Measurements from ENCODE around the gene LEMD3. TPM values are rescaled to one million over a fixed set of nuclear protein-coding genes. Genes with fewer than 3 reads are reported as not detected.

LEMD3 gene
- total and polyA plus RNA-seq, 2 experiments from 2014 or later: 8.6 to 17.9 TPM

GRCh38 chr12:65126482-65126881 lies 42.9 kb upstream of the LEMD3 start:
- no peak overlapping the region for H3K9ac ChIP-seq
- no peaks in the 10 kb centered on the region for H3K9me2 ChIP-seq (ENCODE audit: insufficient read depth)
- no peaks in the 10 kb centered on the region for H3K4me1 ChIP-seq (ENCODE audit: insufficient read depth)
- no peaks in the 10 kb centered on the region for H4K20me1 ChIP-seq (ENCODE audit: insufficient read depth)
- no peak for DNase-seq
- WGBS, 2 experiments (ENCODE audit: low coverage in 1 of 2, low lambda C conversion rate in 2 of 2, missing lambda C conversion rate in 2 of 2): 65% methylated on average over 5 of the region's 5 CpGs
- no peak overlapping the region for H3K4me3 ChIP-seq
- no peak overlapping the region for H3K27ac ChIP-seq
- H3K9me3 ChIP-seq (ENCODE audit: low read depth): no peaks in the 10 kb centered on the region
- H3F3A ChIP-seq (ENCODE audit: insufficient read depth): no peaks in the 10 kb centered on the region
- no peak overlapping the region for H2AFZ ChIP-seq
- no peak overlapping the region for H3K4me2 ChIP-seq (ENCODE audit: unreplicated experiment)
- in situ Hi-C loops (cut with MboI): no loop called here
- H3K36me3 ChIP-seq (ENCODE audit: low read depth): no peaks in the 10 kb centered on the region
- H3K79me2 ChIP-seq (ENCODE audit: insufficient read depth): no peaks in the 10 kb centered on the region
- H3K27me3 ChIP-seq (replicated peaks; ENCODE audit: insufficient read depth): peaks cover 57% of the 10 kb centered on the region
- no peak for TF ChIP-seq EZH2phosphoT487 (IDR thresholded peaks at IDR 0.05; ENCODE audit: insufficient read depth, low read depth)
- TF ChIP-seq EZH2 (IDR thresholded peaks at IDR 0.05; ENCODE audit: insufficient read depth, poor library complexity, severe bottlenecking): no peak

DNA sequence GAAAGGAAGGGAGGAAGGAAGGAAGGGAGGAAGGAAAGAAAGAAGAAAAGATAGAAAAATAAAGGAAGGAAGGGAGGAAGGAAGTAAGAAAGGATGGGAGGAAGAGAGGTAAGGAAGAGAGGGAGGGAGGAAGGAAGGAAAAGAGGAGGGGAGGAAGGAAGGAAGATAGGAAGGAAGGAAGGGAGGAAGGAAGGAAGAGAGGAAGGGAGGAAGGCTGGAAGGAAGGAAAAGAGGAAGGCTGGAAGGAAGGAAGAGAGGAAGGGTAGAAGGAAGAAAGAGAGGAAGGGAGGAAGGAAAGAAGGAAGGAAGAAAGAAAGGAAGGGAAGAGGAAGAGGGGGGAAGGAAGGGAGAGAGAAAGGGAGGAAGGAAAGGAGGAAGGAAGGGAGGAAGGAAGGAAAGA lies 35.5 kb upstream of the LEMD3 start:
- TF ChIP-seq EZH2phosphoT487 (IDR thresholded peaks at IDR 0.05; ENCODE audit: insufficient read depth, low read depth) (no peak), EZH2 (IDR thresholded peaks at IDR 0.05; ENCODE audit: insufficient read depth, poor library complexity, severe bottlenecking) (no peak)
- no peak for DNase-seq

DNA sequence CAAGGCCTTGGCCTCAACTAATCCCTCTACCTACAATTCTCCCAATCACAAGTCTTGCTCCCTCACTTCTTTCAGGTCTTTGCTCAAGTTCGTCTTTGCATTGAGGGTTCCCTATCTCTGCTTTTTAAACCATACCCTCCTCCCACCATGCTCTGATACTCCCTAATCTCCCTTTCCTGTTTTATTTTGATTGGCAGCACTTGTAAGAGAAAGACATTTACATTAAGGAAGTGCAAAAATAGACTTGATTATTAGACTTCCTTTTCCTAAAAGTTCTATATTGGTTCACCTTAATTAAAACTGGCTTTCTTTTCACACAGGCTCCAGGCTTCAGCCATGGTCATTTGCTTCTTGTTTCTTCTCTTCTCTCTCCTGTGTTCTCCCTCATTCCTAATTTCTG lies 30.0 kb upstream of the LEMD3 start:
- no peaks in the 10 kb centered on the region for H3K79me2 ChIP-seq (ENCODE audit: insufficient read depth)
- H3K4me3 ChIP-seq: no peak overlapping the region
- no peak overlapping the region for H2AFZ ChIP-seq
- no peaks in the 10 kb centered on the region for H3K4me1 ChIP-seq (ENCODE audit: insufficient read depth)
- no peak overlapping the region for H3K27ac ChIP-seq
- H4K20me1 ChIP-seq (ENCODE audit: insufficient read depth): no peaks in the 10 kb centered on the region
- H3K9me2 ChIP-seq (ENCODE audit: insufficient read depth): no peaks in the 10 kb centered on the region
- H3K9ac ChIP-seq: no peak overlapping the region
- no peak for TF ChIP-seq EZH2phosphoT487 (IDR thresholded peaks at IDR 0.05; ENCODE audit: insufficient read depth, low read depth)
- no peak for TF ChIP-seq EZH2 (IDR thresholded peaks at IDR 0.05; ENCODE audit: insufficient read depth, poor library complexity, severe bottlenecking)
- no peaks in the 10 kb centered on the region for H3F3A ChIP-seq (ENCODE audit: insufficient read depth)
- WGBS, 2 experiments (ENCODE audit: low coverage in 1 of 2, low lambda C conversion rate in 2 of 2, missing lambda C conversion rate in 2 of 2): 64 to 88% methylated on average over 1 of the region's 1 CpG
- no peaks in the 10 kb centered on the region for H3K36me3 ChIP-seq (ENCODE audit: low read depth)
- no peak for DNase-seq
- in situ Hi-C loops (cut with MboI): no loop called here
- peaks cover 61% of the 10 kb centered on the region for H3K27me3 ChIP-seq (replicated peaks; ENCODE audit: insufficient read depth)
- no peaks in the 10 kb centered on the region for H3K9me3 ChIP-seq (ENCODE audit: low read depth)
- no peak overlapping the region for H3K4me2 ChIP-seq (ENCODE audit: unreplicated experiment)

More for the DNA sequence above, 35.5 kb upstream of the LEMD3 start:
- H3F3A ChIP-seq (ENCODE audit: insufficient read depth): no peaks in the 10 kb centered on the region
- no peaks in the 10 kb centered on the region for H4K20me1 ChIP-seq (ENCODE audit: insufficient read depth)
- in situ Hi-C loops (cut with MboI): no loop called here
- no peak overlapping the region for H3K9ac ChIP-seq
- H2AFZ ChIP-seq: no peak overlapping the region
- no peaks in the 10 kb centered on the region for H3K4me1 ChIP-seq (ENCODE audit: insufficient read depth)
- H3K4me3 ChIP-seq: no peak overlapping the region
- no peaks in the 10 kb centered on the region for H3K36me3 ChIP-seq (ENCODE audit: low read depth)
- no peaks in the 10 kb centered on the region for H3K9me3 ChIP-seq (ENCODE audit: low read depth)
- no peaks in the 10 kb centered on the region for H3K79me2 ChIP-seq (ENCODE audit: insufficient read depth)
- no peaks in the 10 kb centered on the region for H3K9me2 ChIP-seq (ENCODE audit: insufficient read depth)
- H3K27me3 ChIP-seq (replicated peaks; ENCODE audit: insufficient read depth): peaks cover 43% of the 10 kb centered on the region
- no peak overlapping the region for H3K27ac ChIP-seq
- H3K4me2 ChIP-seq (ENCODE audit: unreplicated experiment): no peak overlapping the region

GRCh38 chr12:65140738-65141137 lies 28.6 kb upstream of the LEMD3 start:
- no peak for DNase-seq
- no peaks in the 10 kb centered on the region for H4K20me1 ChIP-seq (ENCODE audit: insufficient read depth)
- TF ChIP-seq EZH2 (IDR thresholded peaks at IDR 0.05; ENCODE audit: insufficient read depth, poor library complexity, severe bottlenecking) (no peak), EZH2phosphoT487 (IDR thresholded peaks at IDR 0.05; ENCODE audit: insufficient read depth, low read depth) (no peak)
- no peak overlapping the region for H3K9ac ChIP-seq
- H3K79me2 ChIP-seq (ENCODE audit: insufficient read depth): no peaks in the 10 kb centered on the region
- H3K36me3 ChIP-seq (ENCODE audit: low read depth): no peaks in the 10 kb centered on the region
- in situ Hi-C loops (cut with MboI): no loop called here
- H2AFZ ChIP-seq: no peak overlapping the region
- WGBS, 2 experiments (ENCODE audit: low coverage in 1 of 2, low lambda C conversion rate in 2 of 2, missing lambda C conversion rate in 2 of 2): 62 to 64% methylated on average over 1 of the region's 1 CpG
- H3K4me3 ChIP-seq: no peak overlapping the region
- no peaks in the 10 kb centered on the region for H3F3A ChIP-seq (ENCODE audit: insufficient read depth)
- H3K27ac ChIP-seq: no peak overlapping the region
- no peaks in the 10 kb centered on the region for H3K9me2 ChIP-seq (ENCODE audit: insufficient read depth)
- peaks cover 63% of the 10 kb centered on the region for H3K27me3 ChIP-seq (replicated peaks; ENCODE audit: insufficient read depth)
- H3K4me2 ChIP-seq (ENCODE audit: unreplicated experiment): no peak overlapping the region
- H3K9me3 ChIP-seq (ENCODE audit: low read depth): no peaks in the 10 kb centered on the region
- H3K4me1 ChIP-seq (ENCODE audit: insufficient read depth): no peaks in the 10 kb centered on the region

DNA sequence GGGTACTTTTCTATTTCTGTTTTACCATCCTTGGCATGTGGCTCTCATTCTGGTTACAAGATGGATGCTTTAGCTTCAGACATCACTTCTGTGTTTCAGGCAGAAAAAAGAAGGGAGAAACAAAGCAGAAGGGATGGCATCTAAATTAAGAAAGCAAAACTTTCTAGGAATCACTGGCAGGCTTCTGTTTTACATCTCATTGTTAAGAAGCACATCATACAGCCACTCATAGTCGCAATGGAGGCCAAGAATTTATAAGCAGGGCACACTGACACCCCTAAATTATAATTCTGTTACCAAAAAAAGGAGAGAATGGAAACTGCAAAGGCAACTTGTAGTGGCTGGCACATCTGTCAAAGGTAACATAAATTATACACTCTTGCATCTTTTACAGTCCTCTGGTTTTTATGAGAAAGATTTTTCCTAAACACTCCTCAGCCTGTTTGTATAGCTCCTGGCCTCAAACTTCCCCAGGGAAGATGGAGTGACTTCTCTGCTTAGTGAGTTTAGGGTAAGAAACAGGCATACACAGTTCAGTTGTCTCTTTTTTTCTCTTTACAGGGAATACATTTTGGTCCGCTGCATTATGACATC lies 22.0 kb upstream of the LEMD3 start:
- Histone ChIP-seq H3K27me3 (replicated peaks; ENCODE audit: insufficient read depth) (peaks cover 53% of the 10 kb centered on the region), H3K36me3 (ENCODE audit: low read depth) (no peaks in the 10 kb centered on the region), H3K4me1 (ENCODE audit: insufficient read depth) (no peaks in the 10 kb centered on the region), H3K4me2 (ENCODE audit: unreplicated experiment) (no peak overlapping the region), H3K9me3 (ENCODE audit: low read depth) (no peaks in the 10 kb centered on the region), H2AFZ (no peak overlapping the region), H3K4me3 (no peak overlapping the region), H3F3A (ENCODE audit: insufficient read depth) (no peaks in the 10 kb centered on the region), H3K27ac (no peak overlapping the region), H4K20me1 (ENCODE audit: insufficient read depth) (no peaks in the 10 kb centered on the region), H3K9me2 (ENCODE audit: insufficient read depth) (no peaks in the 10 kb centered on the region), H3K9ac (no peak overlapping the region), H3K79me2 (ENCODE audit: insufficient read depth) (no peaks in the 10 kb centered on the region)
- TF ChIP-seq EZH2phosphoT487 (IDR thresholded peaks at IDR 0.05; ENCODE audit: insufficient read depth, low read depth): no peak
- no peak for TF ChIP-seq EZH2 (IDR thresholded peaks at IDR 0.05; ENCODE audit: insufficient read depth, poor library complexity, severe bottlenecking)
- WGBS, 2 experiments (ENCODE audit: low coverage in 1 of 2, low lambda C conversion rate in 2 of 2, missing lambda C conversion rate in 2 of 2): 40 to 50% methylated on average over 2 of the region's 2 CpGs
- in situ Hi-C loops (cut with MboI): no loop called here
- no peak for DNase-seq
